ENCODE data around the gene FER1L5. TPM values are rescaled to one million over a fixed set of nuclear protein-coding genes. Genes with fewer than 3 reads are reported as not detected.

FER1L5 gene
- total and polyA plus RNA-seq, 2 of the 8 experiments (the other 6 are each of a cell fraction or from before 2014, with no cell fraction given) = 0.23 to 0.88 TPM

- Histone ChIP-seq H4K20me1 (replicated peaks in 1 of 2; ENCODE audit: control insufficient read depth in 1 of 2, insufficient read depth in 2 of 2, low read length in 2 of 2) (no peaks in the 10 kb centered on the region), H3K56ac (replicated peaks; ENCODE audit: insufficient read length, low read depth, low read length) (no peak overlapping the region), H3K79me2 (ENCODE audit: control insufficient read depth in 1 of 2, insufficient read depth in 2 of 2, low read length in 2 of 2) (no peaks in the 10 kb centered on the region), H4K5ac (ENCODE audit: insufficient read length, low read depth, low read length) (no peak overlapping the region), H3K23me2 (ENCODE audit: low read depth, low read length) (no peaks in the 10 kb centered on the region), H3K36me3 (ENCODE audit: control insufficient read depth in 2 of 4, insufficient read depth in 4 of 4, low read length in 3 of 4) (no peaks in the 10 kb centered on the region), H3K27ac (ENCODE audit: low read depth, low read length) (no peak overlapping the region), H2BK15ac (ENCODE audit: low read length) (no peak overlapping the region), H2BK120ac (replicated peaks; ENCODE audit: low read depth, low read length) (no peak overlapping the region), H3K4me2 (ENCODE audit: insufficient read depth in 1 of 2, low read depth in 2 of 2, low read length in 2 of 2) (no peak overlapping the region), H3K23ac (ENCODE audit: insufficient read length) (no peak overlapping the region), H2BK20ac (ENCODE audit: low read length) (no peak overlapping the region), H2AFZ (ENCODE audit: low read length) (no peak overlapping the region), H3K9ac (replicated peaks in 1 of 4; ENCODE audit: extremely low read depth in 1 of 4, low read depth in 3 of 4, low read length in 3 of 4) (no peak overlapping the region), H2AK5ac (ENCODE audit: low read depth, low read length) (no peak overlapping the region), H3K79me1 (ENCODE audit: low read depth, low read length) (no peaks in the 10 kb centered on the region), H3K4ac (replicated peaks; ENCODE audit: insufficient read length, low read depth, low read length) (no peak overlapping the region), H2BK12ac (ENCODE audit: low read depth, low read length) (no peak overlapping the region), H3K4me1 (replicated peaks in 1 of 4; ENCODE audit: control insufficient read depth in 3 of 4, insufficient read depth in 4 of 4, low read length in 3 of 4) (peaks cover 0 to 6% (median under 1%) of the 10 kb centered on the region in 4 experiments; a peak in 3 of 7 replicates), H3K27me3 (replicated peaks in 1 of 4; ENCODE audit: control insufficient read depth in 3 of 4, extremely low read depth in 1 of 4, insufficient read depth in 3 of 4, low read length in 3 of 4) (no peaks in the 10 kb centered on the region), H4K8ac (ENCODE audit: extremely low read depth, insufficient read depth, low read length) (no peak overlapping the region), H3K18ac (ENCODE audit: extremely low read depth, low read length) (no peak overlapping the region), H2BK5ac (ENCODE audit: low read depth, low read length) (no peak overlapping the region), H3K4me3 (ENCODE audit: extremely low read depth in 1 of 4, insufficient read depth in 2 of 4, low read depth in 3 of 4, low read length in 4 of 4) (no peak overlapping the region), H3K9me3 (ENCODE audit: insufficient read depth in 2 of 2, low read depth in 1 of 2, low read length in 1 of 2) (no peaks in the 10 kb centered on the region), H4K91ac (replicated peaks; ENCODE audit: insufficient read length, low read length) (no peak overlapping the region), H3K14ac (ENCODE audit: insufficient read length) (no peak overlapping the region)
- TF ChIP-seq YY1 (IDR thresholded peaks at IDR 0.05; ENCODE audit: low read depth, low read length) (no peak), CEBPB (IDR thresholded peaks at IDR 0.05; ENCODE audit: low read depth, low read length) (no peak), JUN (IDR thresholded peaks at IDR 0.05; ENCODE audit: low read depth, low read length) (no peak), SP1 (IDR thresholded peaks at IDR 0.05; ENCODE audit: low read depth, low read length) (no peak), NRF1 (IDR thresholded peaks at IDR 0.05; ENCODE audit: low read depth, low read length) (no peak), SRF (IDR thresholded peaks at IDR 0.05; ENCODE audit: low read depth, low read length) (no peak), SP2 (IDR thresholded peaks at IDR 0.05; ENCODE audit: low read length) (no peak), ATF3 (IDR thresholded peaks at IDR 0.05; ENCODE audit: insufficient read depth, low read depth, low read length) (no peak), BACH1 (IDR thresholded peaks at IDR 0.05; ENCODE audit: low read length) (no peak), POU5F1 (IDR thresholded peaks at IDR 0.05; ENCODE audit: low read depth, low read length) (no peak), ZNF274 (IDR thresholded peaks at IDR 0.05; ENCODE audit: borderline replicate concordance, extremely low read depth, low read length) (no peak), ASH2L (IDR thresholded peaks at IDR 0.05; ENCODE audit: low read length) (no peak), MAFK (IDR thresholded peaks at IDR 0.05; ENCODE audit: low read depth, low read length) (no peak)
- CTCF ChIA-PET (ENCODE audit: partially characterized antibody) = interaction anchor here (0.9 to 1.3 kb wide), 3 partner anchors 10 to 164 kb away, joined by 3 to 4 read pairs (median 4); no protein-coding TSS in a partner anchor
- FAIRE-seq = no peak
- POLR2A ChIA-PET (ENCODE audit: partially characterized antibody) = no interaction called here
- no peak for DNase-seq (ENCODE audit: low read depth in 1 of 2, low spot score in 2 of 2)
- WGBS, 2 experiments (ENCODE audit: extremely low coverage in 1 of 2, insufficient coverage in 1 of 2, insufficient read length in 1 of 2, insufficient replicate concordance in 2 of 2, low coverage in 1 of 2, low lambda C conversion rate in 2 of 2, missing lambda C conversion rate in 1 of 2) = 93% methylated on average over 10 of the region's 13 CpGs; no CpG with 5 or more reads in 1 of the 2 experiments
Measured at GRCh38 chr2:96683972-96684820, 41.6 kb downstream of the FER1L5 start.
